Measurements from ENCODE around the gene LRMDA.

Gene LRMDA

GRCh38 chr10:75649466-75649865 lies 218.0 kb downstream of the LRMDA start:
- no peak for DNase-seq

- no peak for DNase-seq
These were observed 219.2 kb downstream of the LRMDA start for GRCh38 chr10:75650648-75651047.

GRCh38 chr10:75651417-75651816 lies 220.0 kb downstream of the LRMDA start:
- DNase-seq: no peak

GRCh38 chr10:75652146-75652740 lies 220.8 kb downstream of the LRMDA start:
- DNase-seq: no peak

GRCh38 chr10:75653761-75654160 lies 222.3 kb downstream of the LRMDA start:
- DNase-seq: no peak

GRCh38 chr10:75654171-75654771 lies 222.8 kb downstream of the LRMDA start:
- no peak for DNase-seq

GRCh38 chr10:75654772-75655171 lies 223.3 kb downstream of the LRMDA start:
- no peak for DNase-seq

- no peak for DNase-seq
These were observed 224.5 kb downstream of the LRMDA start for GRCh38 chr10:75655791-75656451.

- no peak for DNase-seq
These were observed 225.9 kb downstream of the LRMDA start for GRCh38 chr10:75657351-75657750.

- DNase-seq: no peak
These were observed 226.6 kb downstream of the LRMDA start for GRCh38 chr10:75658036-75658435.

- no peak for DNase-seq
These were observed 227.1 kb downstream of the LRMDA start for GRCh38 chr10:75658496-75658895.

- no peak for DNase-seq
These were observed 227.5 kb downstream of the LRMDA start for GRCh38 chr10:75658915-75659314.

GRCh38 chr10:75660823-75661222 lies 229.4 kb downstream of the LRMDA start:
- no peak for DNase-seq

GRCh38 chr10:75662715-75663114 lies 231.3 kb downstream of the LRMDA start:
- no peak for DNase-seq

- DNase-seq: no peak
These were observed 232.7 kb downstream of the LRMDA start for GRCh38 chr10:75663947-75664664.

- DNase-seq: no peak
These were observed 233.5 kb downstream of the LRMDA start for GRCh38 chr10:75664968-75665367.

- DNase-seq: no peak
These were observed 234.3 kb downstream of the LRMDA start for GRCh38 chr10:75665707-75666106.

GRCh38 chr10:75672111-75672671 lies 240.8 kb downstream of the LRMDA start:
- no peak for DNase-seq

- no peak for DNase-seq
These were observed 241.4 kb downstream of the LRMDA start for GRCh38 chr10:75672842-75673241.

- DNase-seq: no peak
These were observed 246.1 kb downstream of the LRMDA start for GRCh38 chr10:75677541-75677940.

- DNase-seq: no peak
These were observed 247.1 kb downstream of the LRMDA start for GRCh38 chr10:75678527-75678926.

- no peak for DNase-seq
These were observed 248.1 kb downstream of the LRMDA start for GRCh38 chr10:75679536-75679935.

GRCh38 chr10:75681334-75681733 lies 249.9 kb downstream of the LRMDA start:
- DNase-seq: no peak

All from GOT3 (cell line).